Muscle of back (tissue), 11 donors: Measurements from ENCODE around the gene BBX. TPM values are rescaled to one million over a fixed set of nuclear protein-coding genes. Genes with fewer than 3 reads are reported as not detected.

Experiments used
- DNase-seq, 3 donors: peaks; one replicate each; pipeline versions ENCODE4 v3.0.0 to v3.0.0-alpha.2; 2013
- polyA plus RNA-seq, 10 donors: library from polyadenylated mRNA; unstranded; fragments of 120-200 nt; gene quantifications; one replicate each; pipeline ENCODE4 v1.2.1, GENCODE V29; 2013; ENCODE audit not compliant: insufficient read length in 10 of 10

BBX gene
- polyA plus RNA-seq, 10 donors, result 30.2 to 52.6 (median 39.7) TPM

DNA sequence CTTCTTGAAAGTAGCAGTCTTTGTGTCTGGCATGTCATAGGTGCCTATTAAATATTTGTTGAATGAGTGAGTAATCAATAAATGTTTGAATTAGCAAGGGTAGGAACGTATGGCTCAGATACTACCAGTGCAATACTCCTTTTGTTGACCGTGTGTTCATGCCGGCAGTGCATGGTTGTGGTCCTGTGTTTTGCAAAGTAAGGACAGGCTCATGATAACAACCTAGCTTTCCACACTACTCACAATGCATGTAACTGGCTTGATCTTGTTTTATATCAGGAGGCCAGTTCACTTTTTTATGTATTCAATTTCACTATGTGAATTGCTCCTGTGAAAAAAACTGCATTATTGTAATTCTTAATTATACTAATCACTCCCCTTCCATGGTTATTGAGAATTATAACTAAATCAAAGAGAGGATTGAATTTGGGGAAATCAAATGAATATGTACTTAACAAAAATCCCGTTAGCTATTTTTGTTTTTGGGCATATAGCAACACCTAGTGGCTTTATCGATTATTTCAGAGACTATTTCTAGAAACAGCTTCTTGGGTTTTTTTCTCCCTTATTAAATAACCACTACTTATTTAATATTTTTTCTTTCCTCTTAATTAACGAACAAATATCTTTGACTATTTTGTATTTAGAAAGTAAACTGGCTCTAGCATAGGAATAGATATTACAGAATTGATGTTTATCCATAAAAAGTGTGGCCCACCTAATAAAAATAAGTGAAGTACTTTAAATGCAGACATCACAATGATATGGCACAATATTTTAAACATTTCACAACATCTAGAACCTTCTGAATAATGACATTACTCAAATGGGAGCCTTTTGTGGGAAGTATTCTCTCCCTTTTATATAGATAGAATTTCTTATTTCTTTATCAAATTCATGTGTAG lies 218.5 kb downstream of the BBX start:
- peak; percentile 16 to 48 (median 27) for DNase-seq

DNA sequence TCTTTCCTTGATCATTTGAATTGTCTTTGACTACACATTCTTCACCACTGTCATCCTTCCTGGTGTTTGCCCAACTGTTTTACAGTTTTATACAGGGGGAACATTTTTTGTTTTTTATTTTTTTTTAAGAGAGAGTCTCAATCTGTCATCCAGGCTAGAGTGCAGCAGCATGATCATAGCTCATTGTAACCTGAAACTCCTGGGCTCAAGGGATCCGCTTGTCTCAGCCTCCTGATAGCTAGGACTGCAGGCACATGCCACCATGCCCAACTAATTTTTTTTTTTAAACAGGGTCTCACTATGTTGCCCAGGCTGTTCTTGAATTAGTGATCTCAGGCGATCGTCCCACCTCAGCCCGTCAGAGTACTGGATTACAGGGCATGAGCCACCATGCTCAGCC lies 222.6 kb downstream of the BBX start:
- DNase-seq, result no peak

DNA sequence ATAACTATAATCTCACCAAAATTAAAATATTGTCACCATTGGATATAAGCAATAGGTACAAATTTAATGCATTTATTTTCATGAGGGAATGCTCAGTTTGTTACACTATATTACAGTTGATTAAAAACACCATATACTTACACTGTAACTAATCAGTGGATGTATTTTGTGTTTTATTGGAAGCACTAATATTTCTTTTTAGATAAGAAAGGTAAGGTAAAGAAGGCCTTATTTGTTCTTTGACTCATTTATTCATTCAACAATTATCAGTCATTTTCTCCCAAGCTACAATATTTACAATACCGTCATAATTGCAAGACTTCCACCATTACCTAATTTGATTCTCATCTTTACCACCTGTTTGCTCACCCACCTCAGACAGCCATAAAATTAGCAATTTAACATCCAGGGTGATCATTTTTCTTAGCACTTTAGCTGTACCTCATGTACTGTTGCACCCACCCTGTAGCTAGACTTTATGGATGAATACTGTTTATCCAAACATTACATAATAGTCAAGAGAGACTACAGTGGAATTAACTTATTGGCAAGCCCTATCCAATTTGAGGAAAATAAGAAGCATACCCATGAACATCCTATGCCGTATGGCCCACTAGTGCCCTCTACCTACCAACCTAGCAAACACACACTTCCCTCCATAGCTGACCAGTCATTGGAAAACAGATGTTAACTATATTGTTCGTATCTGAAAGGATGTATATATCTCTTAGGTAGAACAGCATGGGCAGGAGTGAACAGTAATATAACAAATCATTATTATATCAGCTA lies 229.6 kb downstream of the BBX start:
- DNase-seq, result peak in 1 of 3 donors; percentile 30

DNA sequence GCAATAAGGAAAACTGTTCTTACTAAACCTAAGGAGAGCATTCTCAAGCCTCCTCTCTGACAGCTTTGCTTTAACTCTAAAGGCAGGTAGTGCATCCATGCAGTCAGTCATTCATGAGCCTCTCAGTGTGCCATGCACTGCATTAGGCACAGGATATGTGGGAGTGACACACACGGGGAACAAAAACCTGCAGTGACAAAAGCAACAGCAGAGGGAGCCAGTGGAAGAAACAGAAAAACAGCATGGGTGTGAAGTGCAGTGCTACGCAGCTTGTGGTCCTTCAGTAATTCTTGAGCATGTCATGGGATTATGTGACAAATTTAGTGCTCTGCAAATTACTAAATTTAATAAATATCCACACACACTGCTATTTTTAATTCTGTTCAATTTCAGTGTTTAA lies 230.7 kb downstream of the BBX start:
- peak in 2 of 3 donors; percentile 12 to 44 for DNase-seq

DNA sequence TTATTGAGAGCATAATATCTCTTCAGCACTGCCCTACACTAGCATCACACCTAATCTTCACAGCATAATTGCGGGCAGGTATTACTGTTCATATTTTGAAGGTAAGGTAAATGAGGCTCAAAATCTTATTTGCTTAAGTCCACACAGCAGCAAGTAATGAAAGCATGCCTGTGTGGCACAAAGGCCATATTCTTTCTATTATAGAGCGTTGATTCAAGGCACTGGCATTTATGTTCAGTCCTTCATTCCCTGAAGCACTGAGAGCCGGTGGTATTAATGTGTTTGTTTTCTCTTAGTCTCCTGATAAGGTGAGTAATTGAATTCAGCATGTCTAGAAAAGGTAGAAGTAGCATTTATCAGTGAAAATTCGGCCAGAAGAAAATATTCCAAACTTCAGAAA lies 231.2 kb downstream of the BBX start:
- DNase-seq, result no peak

DNA sequence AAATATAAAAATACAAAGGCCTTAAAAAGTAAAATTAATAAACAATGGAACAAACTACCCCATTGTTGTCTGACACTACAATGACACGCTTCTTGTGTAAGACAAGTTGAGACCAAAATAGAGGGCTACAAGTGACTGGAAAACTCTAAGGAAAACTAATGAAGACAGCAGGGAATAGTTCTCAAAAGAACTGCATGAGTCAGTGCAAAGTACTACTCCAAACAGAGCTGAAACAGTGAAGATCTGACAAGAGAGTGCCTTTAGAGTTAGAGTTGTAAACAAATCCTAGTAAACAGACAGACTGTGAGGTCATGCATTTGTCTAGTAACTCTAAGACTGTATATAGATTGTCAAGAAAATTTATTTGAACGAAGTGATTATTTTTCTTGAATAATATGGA lies 233.9 kb downstream of the BBX start:
- no peak for DNase-seq

DNA sequence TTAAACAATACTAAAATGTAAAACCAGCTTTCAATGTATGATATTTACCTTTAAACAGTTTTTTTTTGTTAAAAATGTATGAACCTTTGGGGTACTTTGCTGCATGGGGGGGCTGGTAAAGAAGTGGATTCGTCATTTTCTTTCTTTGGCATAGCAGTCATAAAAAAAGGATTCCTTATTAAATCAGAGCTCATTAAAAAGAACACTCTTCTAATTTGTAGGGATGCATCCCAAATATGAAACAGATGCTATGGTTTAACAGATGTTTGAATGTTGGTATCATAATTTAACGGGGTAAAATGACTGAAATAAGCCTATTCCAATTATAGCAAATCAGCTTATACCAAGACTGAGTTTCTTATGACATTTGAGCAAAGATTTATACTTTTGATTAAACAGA lies 234.4 kb downstream of the BBX start:
- no peak for DNase-seq

DNA sequence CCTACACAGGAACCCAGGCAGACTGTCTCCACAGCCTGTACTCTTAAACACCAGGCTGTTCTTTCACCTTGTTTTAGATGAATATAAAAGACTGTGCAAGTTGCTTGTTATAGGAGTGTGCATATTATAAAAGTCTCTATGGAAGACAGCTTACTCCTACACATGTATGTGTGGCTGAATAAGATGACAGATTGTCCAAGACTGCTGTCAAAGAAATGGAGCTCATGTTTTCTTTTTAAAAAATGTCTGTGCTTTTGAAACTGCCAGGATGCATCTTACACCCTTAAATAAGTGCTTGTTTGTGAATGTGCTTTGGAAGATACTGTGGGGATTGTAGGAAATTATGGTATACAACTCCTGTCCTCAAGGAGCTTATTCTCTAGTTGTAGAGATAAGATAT lies 237.4 kb downstream of the BBX start:
- no peak for DNase-seq

DNA sequence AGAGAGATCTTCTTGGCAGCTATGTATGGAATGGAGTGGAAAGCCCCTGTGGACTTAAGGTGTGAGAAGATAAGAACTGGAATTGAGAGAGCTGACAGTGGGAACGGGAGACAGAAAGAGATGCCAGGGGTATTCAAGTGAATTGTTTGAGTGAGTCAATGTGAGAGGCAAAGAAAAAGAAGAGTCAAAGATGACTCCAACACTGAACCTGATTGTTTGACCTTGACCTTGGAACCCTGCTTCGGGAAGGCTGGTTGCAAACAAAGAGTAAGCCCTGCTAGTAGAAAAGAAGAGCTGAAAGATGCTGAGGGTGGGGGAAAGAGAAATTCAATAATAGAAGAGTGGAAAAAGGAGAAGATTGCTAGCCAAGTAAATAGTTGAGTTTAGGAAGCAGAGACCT lies 238.6 kb downstream of the BBX start:
- no peak for DNase-seq

DNA sequence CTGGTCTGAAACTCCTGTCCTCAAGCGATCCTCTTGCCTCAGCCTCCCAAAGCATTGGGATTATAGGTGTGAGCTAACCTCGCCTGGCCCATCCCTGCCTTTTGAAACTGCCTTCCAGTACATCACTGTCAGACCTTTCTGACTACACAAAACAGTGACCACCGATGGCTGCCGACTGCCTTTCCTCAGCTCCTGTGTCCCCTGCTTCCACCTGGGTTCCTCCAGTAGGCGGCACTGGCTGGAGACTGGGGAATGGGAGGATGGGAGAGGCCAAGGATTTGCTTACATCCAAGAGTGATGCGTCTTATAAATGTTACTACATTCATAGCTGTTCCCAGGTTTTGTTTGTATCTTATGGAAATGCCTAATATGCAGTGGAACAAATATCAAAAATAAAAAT lies 242.8 kb downstream of the BBX start:
- DNase-seq, result no peak

DNA sequence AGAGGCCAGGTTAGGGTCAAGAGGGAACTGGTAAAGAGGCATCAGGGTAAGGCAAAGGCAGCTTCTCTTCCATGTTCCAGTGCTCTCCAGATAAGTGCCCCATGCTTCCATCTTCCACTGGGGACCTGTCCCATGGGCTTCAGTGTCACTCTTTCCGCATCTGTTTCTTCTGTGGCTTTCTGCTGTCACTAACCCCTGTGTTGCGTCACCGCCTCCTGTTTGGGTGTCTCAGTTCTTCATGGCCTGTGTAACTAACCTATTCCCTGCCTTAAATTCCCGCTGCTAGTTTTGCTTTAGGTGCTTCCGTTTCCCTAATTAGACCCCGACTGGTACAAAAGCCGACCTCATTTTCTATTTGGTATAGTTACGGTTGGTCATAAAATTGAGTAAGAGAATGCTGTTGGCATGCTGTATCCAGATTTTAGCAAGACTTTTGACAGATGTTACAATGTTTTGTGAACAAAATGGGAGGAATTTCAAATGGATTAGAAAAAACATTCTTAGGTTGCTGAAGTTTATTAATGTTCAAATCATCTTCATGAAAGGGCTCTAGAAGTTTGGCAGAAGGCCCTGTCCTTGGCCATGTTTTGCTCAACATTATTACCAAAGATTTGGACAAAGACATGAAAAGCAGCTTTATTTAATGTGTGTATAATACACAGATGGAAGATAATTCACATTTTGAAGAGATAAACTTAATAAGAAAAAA lies 245.3 kb downstream of the BBX start:
- DNase-seq, result peak in 1 of 3 donors; percentile 48

DNA sequence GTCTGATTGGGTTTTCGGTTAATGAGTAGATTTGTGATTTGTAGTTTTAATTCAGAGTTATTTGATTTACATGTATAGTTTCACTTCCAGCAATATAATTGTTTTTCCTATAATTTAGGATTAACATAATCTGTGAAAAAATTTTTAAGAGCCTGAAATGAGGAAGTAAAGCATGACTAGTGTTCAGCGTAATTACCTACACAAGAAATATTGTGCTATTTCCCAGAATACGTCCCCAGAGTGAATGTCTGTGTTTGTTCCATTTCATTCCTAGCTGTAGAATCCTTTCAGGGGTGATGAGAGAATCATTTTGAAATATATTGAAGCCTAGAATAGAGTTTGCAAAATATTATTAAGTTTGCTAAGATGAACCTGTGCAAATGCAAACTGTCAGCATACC lies 247.1 kb downstream of the BBX start:
- no peak for DNase-seq

DNA sequence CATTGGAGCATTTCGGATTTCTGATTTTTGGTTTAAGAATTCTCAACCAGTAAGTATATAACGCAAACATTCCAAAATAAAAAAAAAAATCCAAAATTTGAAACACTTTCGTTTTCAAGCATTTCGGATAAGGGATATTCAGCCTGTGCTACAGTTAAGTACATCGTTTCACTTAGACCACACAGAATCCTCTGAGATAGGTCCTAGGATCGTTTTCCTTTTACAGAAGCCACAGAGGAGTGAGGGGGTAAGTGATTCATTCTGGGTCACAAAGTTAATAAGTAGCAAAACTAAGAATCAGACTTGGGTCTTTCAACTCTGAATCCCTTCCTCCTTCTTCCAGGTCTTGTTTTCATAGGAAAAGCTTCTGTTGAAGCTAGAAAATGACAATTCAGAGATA lies 249.3 kb downstream of the BBX start:
- no peak for DNase-seq

DNA sequence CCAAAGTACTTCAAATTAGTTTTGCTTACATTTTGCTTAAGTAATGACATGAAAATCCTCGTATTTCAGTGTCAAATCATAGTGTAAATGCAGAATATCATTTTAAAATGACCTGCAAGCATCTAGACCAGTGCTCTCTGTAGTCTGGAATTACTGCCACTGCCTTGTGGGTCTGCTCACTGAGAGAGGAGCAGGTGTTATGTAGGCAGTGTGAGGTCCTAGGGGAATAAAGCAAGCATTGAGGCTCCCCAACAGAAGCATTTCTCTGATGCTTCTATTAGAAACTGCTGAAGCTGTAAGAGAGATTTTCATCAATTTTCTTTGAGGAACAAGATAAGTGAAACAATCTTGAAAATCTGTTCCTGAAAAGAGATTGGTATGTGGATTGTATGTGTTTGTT lies 253.2 kb downstream of the BBX start:
- DNase-seq, result no peak

DNA sequence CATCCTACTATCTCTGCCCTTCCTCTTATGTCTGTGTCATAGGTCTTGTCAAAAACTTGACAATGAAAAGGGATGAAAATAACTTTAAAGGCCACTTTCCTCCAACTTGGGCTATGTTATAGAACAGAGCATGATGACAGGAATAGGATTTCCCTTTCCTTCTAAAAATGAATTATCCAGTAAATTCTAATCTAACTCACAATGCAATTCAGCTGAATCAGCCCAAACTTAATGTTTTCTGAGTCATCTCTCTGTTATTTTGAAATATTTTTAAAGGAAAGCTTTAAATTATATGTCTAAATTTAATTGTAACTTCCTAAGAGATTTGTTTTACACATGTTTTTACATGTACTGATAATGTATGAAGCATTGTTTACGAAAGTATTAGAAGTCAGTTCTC lies 258.5 kb downstream of the BBX start:
- no peak for DNase-seq

DNA sequence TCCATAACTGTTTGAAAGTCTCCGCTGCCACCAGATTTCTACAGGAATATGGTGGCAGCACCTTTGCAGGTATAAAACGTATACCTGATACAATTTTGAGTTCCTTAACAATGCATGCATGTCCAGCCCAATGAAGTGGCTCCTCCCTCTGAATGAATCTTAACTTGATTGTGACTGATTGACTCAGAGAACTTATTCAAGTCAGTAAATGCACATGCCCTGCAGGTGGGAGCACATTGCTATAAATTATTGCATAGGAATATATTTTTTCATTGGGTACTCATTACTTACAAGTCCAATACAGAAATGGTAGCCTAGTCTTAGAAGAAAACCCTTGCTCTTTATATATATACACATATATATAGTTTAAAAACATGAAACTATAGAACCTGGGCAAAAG lies 259.3 kb downstream of the BBX start:
- DNase-seq, result no peak

DNA sequence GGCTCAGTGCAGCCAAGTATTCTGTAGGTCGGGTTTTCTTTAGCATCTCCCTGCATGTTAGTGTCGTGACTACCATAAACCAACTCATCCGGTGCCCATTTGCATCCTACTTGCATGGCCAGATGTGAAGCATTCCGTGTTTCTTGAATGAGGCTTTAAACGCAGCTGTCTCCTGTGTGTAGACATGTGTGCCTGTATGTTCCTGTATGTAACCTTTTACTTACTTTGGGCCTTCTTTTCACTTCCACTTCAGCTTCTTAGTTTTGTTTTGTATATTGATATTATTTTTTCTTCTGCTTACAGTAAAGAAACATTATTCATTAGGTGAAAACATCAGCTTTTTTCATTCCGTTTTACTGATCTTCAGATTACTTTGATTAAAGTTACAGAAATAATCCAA lies 267.9 kb downstream of the BBX start:
- no peak for DNase-seq

DNA sequence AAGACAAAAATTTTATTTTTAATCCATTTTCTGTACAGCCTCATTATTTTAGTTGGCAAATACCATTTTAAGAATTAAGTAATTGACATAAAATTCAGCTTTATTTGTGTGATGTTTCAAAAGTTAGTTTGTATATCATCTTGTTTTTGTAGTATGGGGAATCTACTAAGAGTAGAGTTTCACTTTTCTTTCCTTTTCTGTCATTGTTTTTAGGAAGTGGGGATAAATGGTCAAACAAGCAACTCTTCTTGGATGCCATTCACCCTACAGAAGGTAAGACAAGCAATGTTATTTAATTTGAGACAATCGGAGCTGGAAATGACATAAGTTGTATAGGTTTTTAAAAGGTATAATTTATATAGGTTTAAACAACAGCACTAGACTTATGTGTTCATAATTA lies 268.3 kb downstream of the BBX start:
- DNase-seq, result no peak

DNA sequence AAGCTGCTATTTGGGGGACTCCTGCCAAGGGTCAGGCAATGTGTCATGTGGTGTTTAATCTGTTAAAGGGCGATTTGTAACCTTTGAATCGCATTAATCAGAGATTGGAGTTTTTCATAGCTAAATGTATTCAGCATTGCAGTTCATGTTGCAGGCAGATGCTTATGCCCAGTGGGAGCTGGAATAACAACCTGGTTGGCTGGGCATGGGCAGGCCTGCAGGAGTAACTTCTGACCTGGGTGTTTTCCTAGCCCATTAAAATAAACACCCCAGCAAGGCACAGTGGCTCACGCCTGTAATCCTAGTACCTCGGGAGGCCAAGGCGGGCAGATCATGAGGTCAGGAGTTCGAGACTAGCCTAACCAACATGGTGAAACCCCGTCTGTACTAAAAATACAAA lies 268.7 kb downstream of the BBX start:
- no peak for DNase-seq

DNA sequence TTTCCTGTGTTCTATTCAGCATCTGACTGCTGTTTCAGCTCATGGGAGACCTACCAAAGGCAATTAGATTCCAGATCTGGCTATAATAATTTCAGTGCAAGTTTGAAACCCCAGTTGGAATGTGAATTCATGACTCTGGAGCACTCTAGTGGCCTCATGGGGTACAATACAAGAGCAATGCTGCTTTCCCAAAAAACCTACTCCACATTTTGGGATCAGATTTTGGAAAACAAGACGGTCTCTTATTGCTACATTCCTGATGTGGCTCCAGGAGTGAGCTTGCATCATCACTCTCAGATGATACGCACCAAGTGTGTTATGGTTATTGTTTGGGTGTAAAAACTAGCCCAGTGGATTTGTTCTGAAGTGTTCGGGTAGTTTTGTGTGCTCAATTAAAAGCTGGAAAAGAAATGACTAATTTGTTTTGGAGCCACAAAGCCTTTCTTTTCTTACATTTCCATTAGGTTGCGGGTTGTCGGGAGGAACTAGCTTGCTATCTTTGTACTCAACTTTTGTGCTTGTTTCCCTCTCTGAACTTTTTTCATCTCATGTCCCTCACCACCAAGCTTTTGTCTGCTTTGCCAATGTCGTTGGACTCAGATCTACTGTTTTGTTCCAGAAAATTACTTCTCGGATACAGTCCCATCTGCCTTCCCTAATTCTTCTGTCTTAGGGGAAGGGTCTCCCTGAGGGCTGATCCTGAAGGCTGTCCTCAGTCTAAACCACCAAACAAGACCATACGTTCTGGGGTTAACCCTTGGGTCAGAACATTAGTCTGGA lies 272.1 kb downstream of the BBX start:
- no peak for DNase-seq

DNA sequence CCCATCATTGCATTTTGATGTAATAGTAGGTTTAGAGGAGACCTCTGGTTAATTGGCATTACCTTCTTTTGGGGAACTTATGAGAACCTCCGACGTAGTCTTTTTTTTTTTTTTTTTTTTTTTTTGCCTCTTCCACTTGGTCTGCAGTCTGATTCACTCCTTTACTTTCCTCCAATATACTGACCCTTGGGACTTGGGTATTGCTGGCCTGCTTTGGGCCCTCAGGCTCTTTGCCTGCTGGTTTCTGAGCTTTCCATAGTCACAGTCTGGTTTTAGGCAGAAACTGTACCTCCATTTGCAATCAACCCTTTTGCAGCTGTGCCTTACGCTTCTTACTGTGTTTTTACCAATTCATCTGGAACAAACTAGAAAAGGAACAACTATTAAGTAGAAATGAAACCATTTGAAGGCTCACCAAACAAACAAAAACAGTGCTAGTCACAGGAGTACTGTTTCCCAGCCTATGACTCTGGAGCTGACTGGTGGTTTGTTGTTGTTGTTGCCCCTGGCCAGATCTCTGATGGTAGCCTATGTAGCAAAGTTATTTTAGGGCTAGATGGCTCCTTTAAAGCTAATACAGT lies 272.8 kb downstream of the BBX start:
- DNase-seq, result no peak
